H9 (cell line): Measurements from ENCODE around the gene KIF11. TPM values are rescaled to one million over a fixed set of nuclear protein-coding genes. Genes with fewer than 3 reads are reported as not detected.

Source experiments
- DNase-seq: peaks from one replicate; pipeline ENCODE4 v3.0.0-alpha.2; 2017
- H2AFZ ChIP-seq: one replicate; pipeline ENCODE4 v1.6.1; 2013; ENCODE audit warnings: mild to moderate bottlenecking, low read length, control low read depth, moderate library complexity
- H2AK5ac ChIP-seq: 2 replicates; pipeline ENCODE4 v1.6.1; 2013; ENCODE audit warnings: low read length, control low read depth, mixed read lengths; ENCODE audit not compliant: insufficient read length
- H2BK120ac ChIP-seq: one replicate; pipeline ENCODE4 v1.6.1; 2013; ENCODE audit warnings: low read depth, mild to moderate bottlenecking, low read length, control low read depth, inconsistent platforms; ENCODE audit not compliant: poor library complexity, severe bottlenecking
- H2BK12ac ChIP-seq: 2 replicates; pipeline ENCODE4 v1.6.1; 2013; ENCODE audit warnings: low read length, control low read depth, mixed read lengths, low read depth; ENCODE audit not compliant: insufficient read length
- H2BK15ac ChIP-seq: 2 replicates; pipeline ENCODE4 v1.6.1; 2013; ENCODE audit warnings: low read depth, low read length, control low read depth
- H2BK20ac ChIP-seq: one replicate; pipeline ENCODE4 v1.6.1; 2013; ENCODE audit warnings: low read depth, mild to moderate bottlenecking, low read length, control low read depth, inconsistent platforms; ENCODE audit not compliant: poor library complexity, severe bottlenecking
- H2BK5ac ChIP-seq: 2 replicates; pipeline ENCODE4 v1.6.1; 2013; ENCODE audit warnings: low read length, control low read depth, mixed read lengths; ENCODE audit not compliant: insufficient read length
- H3K14ac ChIP-seq: 2 replicates; pipeline ENCODE4 v1.6.1; 2013; ENCODE audit warnings: low read length, control low read depth; ENCODE audit not compliant: insufficient read depth
- H3K18ac ChIP-seq: 2 replicates; pipeline ENCODE4 v1.6.1; 2013; ENCODE audit warnings: low read depth, mild to moderate bottlenecking, mixed read lengths, low read length, control low read depth; ENCODE audit not compliant: insufficient read length
- H3K23ac ChIP-seq: 2 replicates; pipeline ENCODE4 v1.6.1; 2013; ENCODE audit warnings: low read length, control low read depth, mixed read lengths, low read depth; ENCODE audit not compliant: insufficient read length
- H3K23me2 ChIP-seq: 2 replicates; pipeline ENCODE4 v1.6.1; 2013; ENCODE audit warnings: low read depth, mild to moderate bottlenecking, mixed read lengths, low read length, control low read depth; ENCODE audit not compliant: insufficient read length, poor library complexity, severe bottlenecking
- H3K27ac ChIP-seq: 2 replicates; pipeline ENCODE4 v1.5.1; 2013; ENCODE audit warnings: low read length, control low read depth, mixed read lengths, low read depth; ENCODE audit not compliant: insufficient read length
- H3K27me3 ChIP-seq: 2 replicates; pipeline ENCODE4 v1.6.1; 2013; ENCODE audit warnings: low read length, control low read depth, inconsistent platforms; ENCODE audit not compliant: insufficient read depth
- H3K4ac ChIP-seq: 2 replicates; pipeline ENCODE4 v1.6.1; 2013; ENCODE audit warnings: low read depth, mild to moderate bottlenecking, control low read depth, inconsistent platforms, low read length, moderate library complexity
- H3K4me1 ChIP-seq: 2 replicates; pipeline ENCODE4 v1.6.1; 2013; ENCODE audit warnings: low read length, control low read depth, inconsistent platforms; ENCODE audit not compliant: insufficient read depth
- H3K4me2 ChIP-seq: 2 replicates; pipeline ENCODE4 v1.6.1; 2013; ENCODE audit warnings: low read length, control low read depth, mixed read lengths; ENCODE audit not compliant: insufficient read length, insufficient read depth
- H3K56ac ChIP-seq: 2 replicates; pipeline ENCODE4 v1.6.1; 2013; ENCODE audit warnings: low read depth, mild to moderate bottlenecking, mixed read lengths, low read length, control low read depth; ENCODE audit not compliant: insufficient read length
- H3K79me1 ChIP-seq: 2 replicates; pipeline ENCODE4 v1.6.1; 2013; ENCODE audit warnings: low read depth, mild to moderate bottlenecking, moderate library complexity, low read length, control low read depth, inconsistent platforms; ENCODE audit not compliant: insufficient read depth, poor library complexity, severe bottlenecking
- H3K79me2 ChIP-seq: 2 replicates; pipeline ENCODE4 v1.6.1; 2013; ENCODE audit warnings: low read length, control low read depth, inconsistent platforms; ENCODE audit not compliant: insufficient read depth
- H3K9ac ChIP-seq: 2 replicates; pipeline ENCODE4 v1.6.1; 2013; ENCODE audit warnings: low read length, control low read depth, mixed read lengths; ENCODE audit not compliant: insufficient read length; ENCODE audit errors: extremely low read depth
- H3K9me3 ChIP-seq: one replicate; pipeline ENCODE4 v1.6.1; 2013; ENCODE audit warnings: low read depth, low read length, inconsistent platforms; ENCODE audit not compliant: control insufficient read depth
- H3T11ph ChIP-seq: one replicate; pipeline ENCODE4 v1.6.1; 2013; ENCODE audit warnings: mild to moderate bottlenecking, low read length, control low read depth, inconsistent platforms
- H4K20me1 ChIP-seq: one replicate; pipeline ENCODE4 v1.6.1; 2013; ENCODE audit not compliant: control insufficient read depth, insufficient read length, insufficient read depth
- H4K5ac ChIP-seq: 2 replicates; pipeline ENCODE4 v1.6.1; 2013; ENCODE audit warnings: low read depth, mild to moderate bottlenecking, mixed read lengths, low read length, control low read depth; ENCODE audit not compliant: insufficient read length
- H4K8ac ChIP-seq: replicated peaks from 2 replicates; pipeline ENCODE4 v1.6.1; 2013; ENCODE audit warnings: low read length, control low read depth, mixed read lengths, low read depth; ENCODE audit not compliant: insufficient read length
- H4K91ac ChIP-seq: 2 replicates; pipeline ENCODE4 v1.6.1; 2013; ENCODE audit warnings: low read depth, mild to moderate bottlenecking, moderate library complexity, mixed read lengths, low read length, control low read depth; ENCODE audit not compliant: insufficient read length
- H3K27ac Mint-ChIP-seq, 3 experiments: 2 replicates in 2 of 3; 3 replicates in 1 of 3; pipeline ENCODE4 v1.8.0; 2020 to 2021; ENCODE audit warnings: mixed read lengths in 3 of 3, mild to moderate bottlenecking in 1 of 3, moderate library complexity in 1 of 3
- H3K27me3 Mint-ChIP-seq: 2 replicates; pipeline ENCODE4 v1.8.0; 2021; ENCODE audit warnings: low read depth, mild to moderate bottlenecking, moderate library complexity, mixed read lengths
- H3K36me3 Mint-ChIP-seq, 3 experiments: 2 replicates in 2 of 3; 3 replicates in 1 of 3; pipeline ENCODE4 v1.8.0; 2020 to 2021; ENCODE audit warnings: low read depth in 3 of 3, mixed read lengths in 3 of 3; ENCODE audit not compliant: insufficient read depth in 1 of 3
- H3K4me1 Mint-ChIP-seq, 2 experiments: 2 replicates each; pipeline ENCODE4 v1.8.0; 2020; ENCODE audit warnings: mixed read lengths in 2 of 2
- H3K4me3 Mint-ChIP-seq, 2 experiments: 2 replicates in 1 of 2; 3 replicates in 1 of 2; pipeline ENCODE4 v1.8.0; 2020 to 2021; ENCODE audit warnings: mild to moderate bottlenecking in 2 of 2, mixed read lengths in 2 of 2, moderate library complexity in 1 of 2
- H3K9me3 Mint-ChIP-seq, 2 experiments: 2 replicates in 1 of 2; 3 replicates in 1 of 2; pipeline ENCODE4 v1.8.0; 2020; ENCODE audit warnings: mild to moderate bottlenecking in 2 of 2, mixed read lengths in 2 of 2, moderate library complexity in 1 of 2
- CTCF ChIP-seq: fragments of 200-600 bp; sonication (generic); conservative IDR thresholded peaks from 3 replicates; pipeline ENCODE4 v1.8.0; 2021; ENCODE audit warnings: antibody characterized with exemption, mild to moderate bottlenecking
- total RNA-seq: library from RNA; stranded (reverse); gene quantifications from 2 replicates; pipeline ENCODE4 v1.2.1, GENCODE V29; 2021

KIF11 gene
- total RNA-seq, 1 experiment from 2014 or later = 54.4 TPM

- no peak overlapping the region for H2AK5ac ChIP-seq
- no peak overlapping the region for H2BK15ac ChIP-seq
- no peak overlapping the region for H3K4me3 Mint-ChIP-seq
- no peak overlapping the region for H2AFZ ChIP-seq
- H3K4me2 ChIP-seq = no peak overlapping the region
- no peak overlapping the region for H3K23ac ChIP-seq
- no peaks in the 10 kb centered on the region for H3K9me3 Mint-ChIP-seq
- H2BK5ac ChIP-seq = no peak overlapping the region
- no peak overlapping the region for H3K9ac ChIP-seq
- H3K4me1 ChIP-seq = no peaks in the 10 kb centered on the region
- no peak overlapping the region for H3K18ac ChIP-seq
- H3K79me1 ChIP-seq = no peaks in the 10 kb centered on the region
- H4K5ac ChIP-seq = no peak overlapping the region
- no peak overlapping the region for H2BK20ac ChIP-seq
- no peak for DNase-seq
- H2BK120ac ChIP-seq = no peak overlapping the region
- H3K36me3 Mint-ChIP-seq = peaks cover 20 to 78% (median 65%) of the 10 kb centered on the region in 3 experiments
- H3K14ac ChIP-seq = no peak overlapping the region
- TF ChIP-seq CTCF = no peak
- H2BK12ac ChIP-seq = no peak overlapping the region
- H3T11ph ChIP-seq = no peak overlapping the region
- no peak overlapping the region for H3K56ac ChIP-seq
- H3K27me3 Mint-ChIP-seq = no peaks in the 10 kb centered on the region
- H3K23me2 ChIP-seq = no peaks in the 10 kb centered on the region
- no peak overlapping the region for H3K27ac Mint-ChIP-seq
- H4K20me1 ChIP-seq = no peaks in the 10 kb centered on the region
- no peaks in the 10 kb centered on the region for H3K9me3 ChIP-seq
- no peak overlapping the region for H3K4ac ChIP-seq
- no peak overlapping the region for H4K91ac ChIP-seq
- no peaks in the 10 kb centered on the region for H3K4me1 Mint-ChIP-seq
- H3K27ac ChIP-seq = no peak overlapping the region
- H3K79me2 ChIP-seq = no peaks in the 10 kb centered on the region
- H4K8ac ChIP-seq = no peak overlapping the region
- H3K27me3 ChIP-seq = no peaks in the 10 kb centered on the region
Measured at GRCh38 chr10:92638037-92638436, 45.1 kb downstream of the KIF11 start.
